RPMI8226 (cell line): Measurements from ENCODE around the gene GLTP.
"Not testable (repeated sequence)": the region's sequence is repeated elsewhere in the genome, so short reads cannot be mapped to it uniquely, and the experiment has no call there.

Source experiments
- DNase-seq: peaks from one replicate; pipeline ENCODE4 v3.0.0-alpha.2; 2015

The GLTP gene

GRCh38 chr12:109876406-109876805 is 3.9 kb downstream of the GLTP start:
- DNase-seq = no peak

DNA sequence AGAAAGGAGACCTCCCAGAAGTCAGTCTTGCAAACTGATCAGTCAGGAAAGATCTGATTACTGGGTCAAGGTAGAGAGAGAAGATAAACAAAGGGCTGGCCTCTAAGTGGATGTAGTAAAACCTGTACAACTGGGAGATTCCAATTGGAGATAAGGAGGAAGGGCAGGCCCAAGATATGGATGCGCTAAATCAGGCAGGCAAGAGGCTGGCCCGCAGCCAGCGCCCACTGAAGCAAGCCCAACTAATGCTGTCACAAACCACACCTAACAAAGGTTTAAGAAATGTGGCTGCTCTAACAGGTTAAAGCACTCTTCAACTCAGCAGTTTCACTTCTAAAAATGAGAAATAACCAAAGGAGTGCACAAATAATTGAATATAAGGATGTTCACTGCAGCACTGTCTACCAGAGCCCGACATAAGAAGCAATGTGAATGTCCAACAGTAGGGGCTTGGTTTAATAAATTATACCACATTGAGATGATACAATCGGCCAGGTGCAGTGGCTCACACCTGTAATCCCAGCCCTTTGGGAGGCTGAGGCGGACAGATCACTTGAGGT is 4.7 kb downstream of the GLTP start:
- peak; percentile 90 for DNase-seq

DNA sequence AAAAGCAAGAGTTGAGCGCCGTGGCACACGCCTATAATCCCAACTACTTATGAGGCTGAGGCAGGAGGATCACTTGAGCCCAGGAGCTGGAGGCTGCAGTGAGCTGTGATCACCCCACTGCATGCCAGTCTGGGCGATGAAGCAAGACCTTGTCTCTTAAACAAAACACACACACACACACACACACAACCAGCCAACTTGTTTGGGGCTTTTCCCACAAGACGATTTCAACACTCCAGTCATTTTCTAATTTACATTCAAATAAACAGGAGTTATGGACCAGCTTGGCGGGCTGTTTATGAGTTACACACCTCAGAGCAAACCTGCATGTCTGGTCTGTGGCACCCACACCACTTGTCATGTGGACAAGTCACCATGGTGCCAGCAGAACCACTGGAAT is 6.7 kb downstream of the GLTP start:
- DNase-seq = no peak

DNA sequence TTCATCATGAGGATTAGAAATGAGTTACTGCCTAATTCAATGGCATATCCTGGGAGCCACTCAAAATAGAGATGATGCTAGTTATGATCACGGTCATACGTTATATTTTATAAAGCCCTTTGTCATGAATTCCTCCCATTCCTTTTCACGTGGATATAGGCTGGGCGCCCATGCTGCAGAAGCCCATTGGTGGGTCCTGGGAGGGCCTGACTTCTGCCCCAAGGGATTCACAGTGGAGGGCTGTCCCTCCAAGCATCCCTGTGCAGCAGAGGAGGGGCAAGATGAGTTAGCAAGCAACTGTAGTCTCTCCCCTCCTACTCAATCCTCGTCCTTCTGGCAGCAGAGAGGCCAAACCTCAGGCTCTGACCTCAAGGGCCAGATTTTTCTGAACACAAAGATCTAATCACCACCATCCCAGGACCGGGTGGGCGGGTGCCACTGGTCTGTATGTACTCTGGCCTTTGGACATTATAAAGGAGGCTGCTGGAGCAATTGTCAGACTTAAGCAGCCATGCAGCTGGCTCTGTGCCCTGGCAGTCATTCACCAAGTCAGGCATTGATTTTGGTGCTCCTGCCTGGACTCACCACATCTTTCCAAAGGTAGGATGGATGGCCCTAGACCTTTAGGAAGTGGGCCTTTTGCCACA is 8.6 kb downstream of the GLTP start:
- no peak for DNase-seq

- no peak for DNase-seq
Observed at GRCh38 chr12:109870648-109871047, 9.7 kb downstream of the GLTP start.

DNA sequence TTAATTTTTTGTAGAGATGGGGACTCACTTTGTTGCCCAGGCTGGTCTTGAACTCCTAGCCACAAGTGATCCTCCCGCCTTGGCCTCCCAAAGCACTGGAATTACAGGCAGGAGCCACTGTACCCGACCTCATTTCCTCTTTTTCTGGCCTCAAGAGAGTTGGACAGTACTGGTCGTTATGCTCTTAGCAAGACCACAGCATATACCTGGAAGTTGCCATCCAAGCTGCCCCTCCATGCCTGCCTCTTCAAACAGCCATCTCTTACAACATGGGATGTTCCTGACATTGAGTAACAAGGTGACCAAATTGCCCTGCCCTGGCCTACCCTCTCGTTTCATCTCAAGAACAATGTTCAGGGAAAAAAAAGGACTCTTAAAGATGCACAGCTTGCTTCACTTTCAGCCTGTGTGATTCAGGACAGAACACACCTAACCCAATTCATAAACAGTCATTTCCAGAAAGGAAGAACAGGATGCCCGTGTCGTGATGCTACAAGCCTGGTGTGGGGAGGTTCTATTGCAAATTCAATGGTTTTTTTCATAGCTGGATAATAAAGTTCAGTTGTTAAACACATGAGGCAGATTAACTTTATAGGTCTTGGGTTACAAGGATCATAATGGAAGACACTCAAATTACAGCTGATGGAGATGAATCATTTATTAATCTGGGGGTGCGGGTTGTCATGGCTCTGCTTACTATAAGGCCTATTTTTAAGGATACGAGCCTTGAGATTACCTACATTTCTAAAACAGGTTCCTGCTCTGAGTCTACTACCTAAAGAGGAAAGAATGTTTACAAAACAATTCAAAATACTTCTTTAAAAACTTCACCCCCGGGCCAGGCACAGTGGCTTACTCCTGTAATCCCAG is 11.9 kb downstream of the GLTP start:
- DNase-seq = no peak

DNA sequence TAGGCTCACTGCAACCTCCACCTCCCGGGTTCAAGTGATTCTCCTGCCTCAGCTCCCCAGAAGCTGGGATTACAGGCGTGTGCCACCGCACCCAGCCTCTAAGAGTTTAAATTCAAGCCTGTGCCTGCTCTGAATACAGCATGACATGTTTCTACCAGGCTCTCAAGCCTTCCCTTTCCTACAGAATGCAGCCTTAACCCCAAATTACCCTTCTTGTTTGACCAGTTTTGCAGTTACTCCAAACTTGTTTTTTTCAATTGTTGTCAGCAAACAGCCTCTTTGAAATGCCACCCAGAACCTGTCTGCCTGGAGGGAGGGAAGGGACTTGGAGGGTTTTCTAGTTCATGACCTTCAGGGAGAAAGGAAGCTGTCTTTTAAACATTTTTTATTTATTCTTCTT is 15.4 kb downstream of the GLTP start:
- DNase-seq = no peak

DNA sequence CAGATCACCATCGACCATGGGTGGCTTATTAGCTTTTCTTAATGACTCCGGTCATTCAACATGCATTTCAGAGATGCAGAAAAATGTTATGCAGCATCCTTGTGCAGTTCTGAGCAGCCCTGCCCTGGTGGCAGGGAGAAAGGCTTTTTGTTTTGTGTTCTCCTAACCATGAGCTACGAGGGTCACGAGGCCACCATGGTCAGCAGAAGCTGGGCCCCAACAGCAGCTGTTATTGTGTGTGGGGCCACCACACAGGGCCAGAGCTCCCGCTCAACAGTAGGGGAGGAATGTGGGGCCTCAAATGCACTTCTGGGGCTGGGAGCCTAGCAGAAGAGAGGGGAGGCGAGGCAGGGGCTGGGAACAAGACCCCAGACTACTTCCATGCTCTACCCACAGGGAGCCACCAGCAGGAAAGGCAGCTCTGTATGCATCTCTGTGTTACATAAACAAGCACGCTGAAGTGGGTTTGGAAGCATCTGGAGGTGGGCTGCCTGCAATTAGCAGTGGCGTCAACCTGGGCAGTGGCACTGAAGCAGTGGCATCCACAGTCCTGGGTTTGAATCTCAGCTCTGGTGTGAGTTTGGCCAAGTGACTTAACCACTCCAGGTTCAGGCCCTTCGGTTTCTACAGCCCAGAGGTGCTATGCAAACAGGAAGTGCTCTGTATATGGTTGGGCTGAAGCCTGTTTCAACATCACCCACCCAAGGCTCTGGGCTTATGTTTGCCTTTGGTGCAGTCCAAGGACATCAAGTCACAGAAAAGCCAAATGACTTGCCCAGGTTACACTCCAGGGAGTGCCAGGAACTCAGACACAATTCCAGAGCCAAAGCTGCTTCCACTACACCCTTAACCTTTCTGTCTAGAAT is 16.3 kb downstream of the GLTP start:
- no peak for DNase-seq

DNA sequence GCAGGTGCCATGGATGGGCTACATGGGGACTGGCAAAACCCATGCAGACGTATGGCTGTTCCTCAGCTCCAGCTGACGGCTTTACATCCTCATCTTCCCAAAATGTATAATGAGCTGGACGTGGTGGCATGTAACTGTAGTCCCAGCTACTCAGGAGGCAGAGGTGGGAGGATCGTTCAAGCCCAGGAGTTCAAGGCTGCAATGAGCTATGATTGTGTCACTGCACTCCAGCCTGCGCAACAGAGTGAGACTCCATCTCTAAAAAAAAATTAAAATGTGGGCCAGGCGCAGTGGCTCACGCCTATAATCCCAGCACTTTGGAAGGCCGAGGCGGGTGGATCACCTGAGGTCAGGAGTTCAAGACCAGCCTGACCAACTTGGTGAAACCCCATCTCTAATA is 17.9 kb downstream of the GLTP start:
- not testable (repeated sequence) for DNase-seq

- no peak for DNase-seq
Observed at GRCh38 chr12:109861689-109862314, 18.5 kb downstream of the GLTP start.

GRCh38 chr12:109860977-109861376 is 19.4 kb downstream of the GLTP start:
- DNase-seq = no peak

DNA sequence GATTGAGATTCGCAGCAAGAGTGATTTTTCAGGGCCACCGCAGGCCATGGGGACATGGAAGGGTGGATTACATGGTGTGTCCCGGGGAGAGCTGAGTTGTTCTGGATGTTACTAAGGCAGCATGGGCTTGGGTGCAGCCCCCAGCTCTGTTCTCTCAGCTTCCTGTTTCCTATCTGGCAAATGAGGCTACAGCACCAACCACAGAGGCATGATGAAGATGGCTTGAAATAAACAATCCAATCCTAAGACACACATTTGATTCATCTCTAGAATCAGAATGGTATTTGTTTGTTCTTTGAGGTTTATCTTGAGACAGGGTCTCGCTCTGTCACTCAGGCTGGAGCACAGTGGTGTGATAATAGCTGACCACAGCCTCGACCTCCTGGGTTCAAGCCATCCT is 21.6 kb downstream of the GLTP start:
- DNase-seq = no peak

- DNase-seq = no peak
Observed at GRCh38 chr12:109857715-109858114, 22.6 kb downstream of the GLTP start.

DNA sequence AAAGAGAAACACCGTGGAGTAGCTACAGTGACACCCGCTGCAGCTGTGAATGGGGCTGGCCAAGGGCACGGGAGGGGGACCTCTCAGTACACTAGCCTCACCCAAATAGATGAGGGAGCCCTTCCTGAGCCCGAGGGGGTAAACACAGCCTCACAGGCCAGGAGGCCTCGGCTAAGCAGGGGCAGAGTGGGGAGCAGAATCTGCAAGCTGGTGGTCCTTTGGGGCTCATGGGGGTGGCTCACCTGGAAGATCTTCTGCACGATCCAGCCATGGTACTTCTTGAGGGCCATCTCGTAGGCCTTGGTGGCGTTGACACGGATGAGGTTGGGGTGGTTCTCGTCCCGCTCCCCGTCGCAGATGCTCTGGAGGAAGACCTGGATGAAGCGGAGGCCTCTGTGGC is 25.0 kb downstream of the GLTP start:
- no peak for DNase-seq

- not testable (repeated sequence) for DNase-seq
Observed at GRCh38 chr12:109850518-109850917, 29.8 kb downstream of the GLTP start.

DNA sequence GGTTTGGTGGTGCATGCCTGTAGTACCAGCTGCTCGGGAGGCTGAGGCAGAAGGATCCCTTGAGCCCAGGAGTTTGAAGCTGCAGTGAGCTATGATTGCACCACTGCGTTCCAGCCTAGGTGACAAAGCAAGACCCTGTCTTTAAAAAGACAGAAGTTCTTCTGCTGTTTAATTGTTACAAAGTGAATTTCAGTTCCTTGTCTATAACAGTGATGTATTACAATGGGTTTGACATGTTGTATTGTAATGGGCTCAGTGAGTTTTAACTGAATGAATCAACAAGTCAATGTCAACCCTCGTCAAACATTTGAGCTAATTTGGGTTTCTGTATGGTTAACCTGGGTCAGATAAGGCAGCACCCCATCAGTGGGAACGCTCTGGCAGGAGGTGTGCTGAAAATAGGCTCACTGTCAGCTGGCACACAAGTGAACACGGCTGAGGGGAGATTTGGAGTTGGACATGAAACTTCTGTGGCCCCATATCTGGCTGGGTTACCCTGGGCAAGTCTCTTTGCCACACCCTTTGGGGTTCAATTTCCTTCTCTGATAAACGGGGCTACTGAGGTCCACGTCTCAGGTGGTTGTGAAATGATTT is 33.1 kb downstream of the GLTP start:
- DNase-seq = no peak

- no peak for DNase-seq
Observed at GRCh38 chr12:109845824-109846205, 34.5 kb downstream of the GLTP start.

DNA sequence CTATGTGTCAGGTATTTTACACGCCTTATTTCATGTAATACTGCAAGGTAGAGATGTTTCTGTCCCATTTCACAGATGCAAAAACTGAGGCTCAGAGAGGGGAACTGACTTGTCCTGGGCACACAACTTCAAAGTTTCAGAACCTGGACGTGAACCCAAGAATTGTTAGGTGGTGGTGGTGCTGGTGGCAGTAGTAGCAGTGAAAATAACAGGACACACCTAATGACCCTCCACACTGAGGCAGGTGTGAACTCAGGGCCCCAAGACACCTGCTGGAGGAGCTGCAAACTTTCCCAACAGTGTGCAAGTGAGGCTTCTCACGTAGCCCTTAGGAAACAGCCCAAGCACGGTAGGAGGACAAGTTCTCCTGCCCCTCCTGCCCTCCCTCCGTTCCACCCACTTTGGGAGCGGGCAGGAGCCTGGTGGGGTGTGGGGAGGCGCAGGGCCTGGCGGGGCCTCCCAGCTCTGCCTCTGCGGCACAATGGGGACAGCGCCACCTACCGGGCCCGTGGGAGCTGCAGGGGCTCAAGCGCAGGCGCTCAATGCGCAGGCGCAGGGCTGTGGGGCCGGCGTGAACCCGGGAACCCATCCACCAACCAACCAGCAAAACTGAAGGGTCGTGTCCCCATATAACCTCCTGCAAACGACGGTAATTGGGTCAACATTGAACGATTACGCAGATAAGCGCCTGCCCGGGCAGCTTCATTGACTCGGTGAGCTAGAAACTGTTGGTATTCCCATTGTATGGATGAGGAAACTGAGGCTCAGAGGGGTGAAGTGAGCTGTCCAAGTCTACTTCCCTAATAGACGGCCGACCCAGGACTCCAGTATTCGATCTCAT is 35.1 kb downstream of the GLTP start:
- DNase-seq = peak; percentile 92

DNA sequence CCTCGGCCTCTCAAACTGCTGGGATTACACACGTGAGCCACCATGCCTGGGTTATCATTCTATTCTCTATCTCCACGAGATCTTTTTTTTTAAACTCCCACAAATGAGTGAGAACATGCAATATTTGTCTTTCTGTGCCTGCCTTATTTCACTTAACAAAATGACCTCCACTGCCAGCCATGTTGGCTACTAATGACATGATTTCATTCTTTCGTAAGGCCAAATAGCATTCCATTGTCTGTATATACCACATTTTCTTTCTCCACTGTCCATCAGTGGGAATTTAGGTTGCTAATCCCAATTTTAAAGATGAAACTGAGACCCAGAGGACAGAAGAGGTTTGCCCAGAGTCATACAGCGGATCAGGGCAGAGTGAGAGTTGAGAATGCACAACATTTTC is 36.2 kb downstream of the GLTP start:
- DNase-seq = no peak

- DNase-seq = no peak
Observed at GRCh38 chr12:109842021-109842420, 38.3 kb downstream of the GLTP start.

DNA sequence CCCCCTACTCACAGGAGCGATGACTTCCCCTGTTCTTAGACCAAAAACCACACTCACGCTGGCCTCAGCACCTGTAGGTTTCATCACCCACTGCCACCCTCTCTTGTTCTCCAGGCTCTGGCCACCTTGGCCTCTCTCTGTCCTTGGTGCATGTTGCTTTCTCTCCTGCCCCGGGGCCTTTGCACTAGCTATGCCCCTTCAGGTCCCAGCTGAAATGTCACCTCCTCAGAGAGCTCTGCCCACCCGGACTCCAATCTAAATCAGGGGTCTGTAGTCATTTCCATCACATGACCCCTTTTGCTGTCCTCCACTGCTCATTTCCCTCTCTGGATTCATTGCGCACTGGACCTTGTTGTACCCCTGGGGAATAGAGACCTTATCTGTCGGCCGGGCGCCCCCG is 39.0 kb downstream of the GLTP start:
- no peak for DNase-seq
